ENCODE data around the gene ANKMY2.

- TF ChIP-seq CTCF (IDR thresholded peaks at IDR 0.05; ENCODE audit: insufficient read depth, low read length) (no peak), GABPA (IDR thresholded peaks at IDR 0.05; ENCODE audit: low read depth) (no peak), REST (IDR thresholded peaks at IDR 0.05; ENCODE audit: insufficient replicate concordance, low read depth) (no peak)
These were observed 45.7 kb downstream of the ANKMY2 start for GRCh38 chr7:16599860-16600259.

Measured in HL-60 (cell line).